BLaER1 (cell line): ENCODE data around the gene CCR2.

ENCODE experiments used
- H3K27ac ChIP-seq: shearing (Covaris generic); formaldehyde crosslinking; 2 replicates; pipeline ENCODE4 v1.8.1; 2022
- H3K27me3 ChIP-seq: shearing (Covaris generic); formaldehyde crosslinking; 2 replicates; pipeline ENCODE4 v1.8.1; 2022
- H3K36me3 ChIP-seq: shearing (Covaris generic); formaldehyde crosslinking; 2 replicates; pipeline ENCODE4 v1.8.1; 2022
- H3K4me1 ChIP-seq: shearing (Covaris generic); formaldehyde crosslinking; 2 replicates; pipeline ENCODE4 v1.8.1; 2022
- H3K4me2 ChIP-seq: shearing (Covaris generic); formaldehyde crosslinking; 2 replicates; pipeline ENCODE4 v1.8.1; 2022
- H3K4me3 ChIP-seq: shearing (Covaris generic); formaldehyde crosslinking; 2 replicates; pipeline ENCODE4 v1.8.1; 2022
- H3K9ac ChIP-seq: shearing (Covaris generic); formaldehyde crosslinking; 2 replicates; pipeline ENCODE4 v1.8.1; 2022
- H3K9me3 ChIP-seq: shearing (Covaris generic); formaldehyde crosslinking; 2 replicates; pipeline ENCODE4 v1.8.1; 2022
- H4K20me1 ChIP-seq: shearing (Covaris generic); formaldehyde crosslinking; 2 replicates; pipeline ENCODE4 v1.8.1; 2022
- Cebpa-rat ChIP-seq: shearing (Covaris generic); IDR thresholded peaks from 2 replicates; pipeline ENCODE4 v1.8.1; 2022

The CCR2 gene

GRCh38 chr3:46334741-46335478 lies 19.0 kb upstream of the CCR2 start:
- no peaks in the 10 kb centered on the region for H3K27me3 ChIP-seq
- no peak overlapping the region for H3K27ac ChIP-seq
- no peaks in the 10 kb centered on the region; the same call in 1 of the 2 replicates for H3K36me3 ChIP-seq
- no peak overlapping the region for H3K4me3 ChIP-seq
- TF ChIP-seq Cebpa-rat, result no peak
- no peak overlapping the region for H3K9ac ChIP-seq
- H3K9me3 ChIP-seq, result peaks cover 27% of the 10 kb centered on the region
- H4K20me1 ChIP-seq, result no peaks in the 10 kb centered on the region
- H3K4me2 ChIP-seq, result no peak overlapping the region
- no peaks in the 10 kb centered on the region for H3K4me1 ChIP-seq

GRCh38 chr3:46335541-46335940 lies 18.4 kb upstream of the CCR2 start:
- Histone ChIP-seq H4K20me1 (no peaks in the 10 kb centered on the region), H3K4me1 (no peaks in the 10 kb centered on the region), H3K27ac (no peak overlapping the region), H3K4me3 (no peak overlapping the region), H3K9me3 (peaks cover 32% of the 10 kb centered on the region), H3K27me3 (no peaks in the 10 kb centered on the region), H3K36me3 (no peaks in the 10 kb centered on the region; the same call in 1 of the 2 replicates), H3K9ac (no peak overlapping the region), H3K4me2 (no peak overlapping the region)
- TF ChIP-seq Cebpa-rat, result no peak

- H3K4me1 ChIP-seq, result no peaks in the 10 kb centered on the region
- peaks cover 32% of the 10 kb centered on the region for H3K9me3 ChIP-seq
- H3K27ac ChIP-seq, result no peak overlapping the region
- H3K9ac ChIP-seq, result no peak overlapping the region
- no peak for TF ChIP-seq Cebpa-rat
- H3K4me3 ChIP-seq, result no peak overlapping the region
- no peaks in the 10 kb centered on the region for H4K20me1 ChIP-seq
- H3K36me3 ChIP-seq, result no peaks in the 10 kb centered on the region; the same call in 1 of the 2 replicates
- no peak overlapping the region for H3K4me2 ChIP-seq
- H3K27me3 ChIP-seq, result no peaks in the 10 kb centered on the region
Observed at GRCh38 chr3:46337911-46338310, 16.0 kb upstream of the CCR2 start.

- Histone ChIP-seq H3K4me2 (no peak overlapping the region), H4K20me1 (no peaks in the 10 kb centered on the region), H3K27ac (no peak overlapping the region), H3K4me1 (no peaks in the 10 kb centered on the region), H3K4me3 (peak overlapping the region; percentile 23; the same call in 1 of the 2 replicates), H3K27me3 (no peaks in the 10 kb centered on the region), H3K36me3 (no peaks in the 10 kb centered on the region; the same call in 1 of the 2 replicates), H3K9ac (no peak overlapping the region), H3K9me3 (peaks cover 32% of the 10 kb centered on the region)
- TF ChIP-seq Cebpa-rat, result no peak
Observed at GRCh38 chr3:46338840-46339239, 15.1 kb upstream of the CCR2 start.

GRCh38 chr3:46344476-46344875 lies 9.4 kb upstream of the CCR2 start:
- H3K36me3 ChIP-seq, result no peaks in the 10 kb centered on the region
- H3K9me3 ChIP-seq, result peaks cover 20% of the 10 kb centered on the region
- H3K9ac ChIP-seq, result no peak overlapping the region
- H4K20me1 ChIP-seq, result no peaks in the 10 kb centered on the region
- TF ChIP-seq Cebpa-rat, result no peak
- no peak overlapping the region for H3K4me2 ChIP-seq
- no peak overlapping the region for H3K4me3 ChIP-seq
- H3K27me3 ChIP-seq, result no peaks in the 10 kb centered on the region
- H3K4me1 ChIP-seq, result peaks cover 15% of the 10 kb centered on the region
- H3K27ac ChIP-seq, result no peak overlapping the region

- peak overlapping the region; percentile 33; the same call in 1 of the 2 replicates for H3K27ac ChIP-seq
- H3K4me3 ChIP-seq, result peak overlapping the region; percentile 34; the same call in 1 of the 2 replicates
- no peak for TF ChIP-seq Cebpa-rat
- H3K4me1 ChIP-seq, result peaks cover 50% of the 10 kb centered on the region
- peaks cover 11% of the 10 kb centered on the region for H3K9me3 ChIP-seq
- H3K36me3 ChIP-seq, result no peaks in the 10 kb centered on the region
- H3K27me3 ChIP-seq, result no peaks in the 10 kb centered on the region
- peak overlapping the region; percentile 77 for H3K4me2 ChIP-seq
- H3K9ac ChIP-seq, result no peak overlapping the region
- no peaks in the 10 kb centered on the region for H4K20me1 ChIP-seq
Observed at GRCh38 chr3:46348823-46349482, 5.0 kb upstream of the CCR2 start.

GRCh38 chr3:46349484-46350261 lies 4.2 kb upstream of the CCR2 start:
- peaks cover 54% of the 10 kb centered on the region for H3K4me1 ChIP-seq
- peak overlapping the region; percentile 33; the same call in 1 of the 2 replicates for H3K27ac ChIP-seq

GRCh38 chr3:46350262-46350565 lies 3.7 kb upstream of the CCR2 start:
- Histone ChIP-seq H3K27ac (peak overlapping the region; percentile 33; the same call in 1 of the 2 replicates), H3K36me3 (no peaks in the 10 kb centered on the region), H3K4me2 (peak overlapping the region; percentile 77), H3K27me3 (no peaks in the 10 kb centered on the region), H4K20me1 (no peaks in the 10 kb centered on the region), H3K4me1 (peaks cover 54% of the 10 kb centered on the region), H3K4me3 (peak overlapping the region; percentile 1; the same call in 1 of the 2 replicates), H3K9me3 (peaks cover 11% of the 10 kb centered on the region), H3K9ac (no peak overlapping the region)
- TF ChIP-seq Cebpa-rat, result no peak

More at GRCh38 chr3:46349484-46350261, 4.2 kb upstream of the CCR2 start:
- Histone ChIP-seq H3K36me3 (no peaks in the 10 kb centered on the region), H3K4me2 (peak overlapping the region; percentile 77), H3K27me3 (no peaks in the 10 kb centered on the region), H4K20me1 (no peaks in the 10 kb centered on the region), H3K4me3 (peak overlapping the region; percentile 34; the same call in 1 of the 2 replicates), H3K9ac (no peak overlapping the region), H3K9me3 (peaks cover 11% of the 10 kb centered on the region)
- TF ChIP-seq Cebpa-rat, result no peak

- H3K4me1 ChIP-seq, result peaks cover 54% of the 10 kb centered on the region
- H3K27ac ChIP-seq, result no peak overlapping the region
- H4K20me1 ChIP-seq, result no peaks in the 10 kb centered on the region
- peaks cover 11% of the 10 kb centered on the region for H3K9me3 ChIP-seq
- H3K4me2 ChIP-seq, result peak overlapping the region; percentile 77
- H3K9ac ChIP-seq, result no peak overlapping the region
- no peak for TF ChIP-seq Cebpa-rat
- no peaks in the 10 kb centered on the region for H3K27me3 ChIP-seq
- H3K36me3 ChIP-seq, result no peaks in the 10 kb centered on the region
- H3K4me3 ChIP-seq, result no peak overlapping the region
Observed at GRCh38 chr3:46351646-46352045, 2.3 kb upstream of the CCR2 start.
